Measurements from ENCODE around the gene KSR1.

Gene KSR1

DNA sequence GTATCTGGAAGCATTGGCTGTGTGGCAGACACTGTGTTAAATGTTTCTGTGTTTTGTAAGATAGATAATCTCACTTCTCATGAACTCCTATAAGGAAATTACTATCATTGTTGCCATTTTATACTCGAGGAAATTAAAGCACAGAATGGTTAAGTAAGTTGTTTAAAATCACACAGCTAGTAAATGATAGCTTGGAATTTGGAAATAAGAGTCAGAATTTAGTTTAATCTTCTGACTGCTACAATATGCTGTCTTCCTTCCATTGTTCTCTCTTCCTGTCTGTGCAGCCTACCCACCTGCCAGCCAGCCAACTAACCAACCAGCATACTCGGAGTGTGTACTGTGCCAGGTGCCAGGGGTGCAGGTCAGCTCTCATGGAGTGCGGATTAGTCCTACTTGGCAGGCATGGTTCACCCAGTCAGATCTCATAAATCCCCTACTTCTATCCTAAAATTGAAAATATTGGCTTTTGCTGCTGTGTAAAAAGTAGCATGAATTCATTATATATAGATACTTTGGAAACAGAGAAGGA is 94.8 kb downstream of the KSR1 start:
- DNase-seq (ENCODE audit: low read depth, low spot score): no peak

DNA sequence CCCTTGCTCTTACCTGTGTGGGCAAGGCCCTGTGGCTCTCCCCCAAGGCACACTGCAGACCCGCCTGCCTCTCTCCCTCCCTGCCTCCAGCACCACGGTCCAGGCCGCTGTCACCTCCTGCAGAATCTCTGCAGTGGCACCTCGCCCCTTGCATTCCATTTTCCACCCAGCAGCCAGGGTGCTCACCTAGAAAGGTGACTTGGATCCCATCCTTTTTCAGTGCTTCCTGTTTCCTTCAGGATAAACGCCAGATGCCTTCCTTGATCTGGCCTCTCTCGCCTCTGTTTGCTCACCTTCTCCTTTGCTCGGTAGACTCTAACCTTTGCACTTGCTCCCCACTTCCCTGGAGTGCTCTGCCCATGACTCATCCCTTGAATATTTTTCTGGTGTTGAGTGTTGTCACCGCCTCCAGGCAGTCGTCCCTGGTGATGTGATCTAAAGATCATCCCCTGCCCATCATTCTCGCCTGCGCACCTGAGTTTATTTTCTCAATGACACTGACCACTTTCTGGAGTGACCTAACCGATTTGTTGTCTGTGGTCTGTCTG is 95.5 kb downstream of the KSR1 start:
- peak; percentile 72 for DNase-seq (ENCODE audit: low read depth, low spot score)

DNA sequence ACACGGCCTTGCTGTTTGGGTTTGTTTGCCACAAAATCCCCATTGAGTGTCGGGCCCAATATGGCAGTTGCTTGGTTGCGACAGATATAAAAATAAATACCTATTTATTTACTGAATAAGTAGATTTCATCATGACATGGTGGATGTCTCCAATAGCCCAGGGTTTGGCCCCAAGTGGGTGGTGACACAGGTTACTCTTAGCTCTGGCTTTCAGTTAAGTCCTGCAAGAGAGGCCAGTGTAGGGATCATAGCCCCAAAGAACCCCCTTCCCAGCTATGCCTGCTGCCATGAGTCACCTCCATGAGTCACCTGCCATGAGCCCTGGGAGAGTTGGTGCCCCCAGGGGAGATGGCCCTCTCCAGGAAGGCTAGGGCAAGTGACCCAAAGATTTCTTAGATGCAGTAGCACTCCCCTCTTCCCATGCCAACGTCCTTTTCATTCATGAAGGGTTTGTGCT is 96.1 kb downstream of the KSR1 start:
- peak; percentile 49 for DNase-seq (ENCODE audit: low read depth, low spot score)

DNA sequence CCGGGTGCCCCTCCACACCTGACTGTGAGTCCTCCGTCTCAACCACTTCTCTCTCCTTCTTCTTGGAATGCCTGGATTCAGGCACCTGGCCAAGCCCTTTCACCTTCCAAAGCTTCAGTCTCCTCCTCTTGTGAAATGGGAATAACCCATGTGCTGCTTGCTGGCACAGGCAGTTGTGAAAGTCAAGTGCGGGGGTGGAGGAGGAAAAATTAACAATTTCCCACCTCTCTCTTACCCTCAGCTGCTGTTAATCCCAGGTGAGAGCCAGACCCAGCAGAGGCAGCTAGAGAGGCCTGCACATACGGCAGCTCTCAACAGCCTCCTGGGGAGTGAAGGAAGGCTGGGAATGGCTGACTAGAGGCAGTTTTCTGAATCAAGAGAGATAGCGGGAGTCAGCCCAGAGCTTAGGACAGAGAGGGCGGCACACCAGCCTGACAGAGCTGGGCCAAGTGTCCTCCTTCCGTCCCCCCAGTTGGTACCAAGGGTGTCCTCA is 96.8 kb downstream of the KSR1 start:
- no peak for DNase-seq (ENCODE audit: low read depth, low spot score)

DNA sequence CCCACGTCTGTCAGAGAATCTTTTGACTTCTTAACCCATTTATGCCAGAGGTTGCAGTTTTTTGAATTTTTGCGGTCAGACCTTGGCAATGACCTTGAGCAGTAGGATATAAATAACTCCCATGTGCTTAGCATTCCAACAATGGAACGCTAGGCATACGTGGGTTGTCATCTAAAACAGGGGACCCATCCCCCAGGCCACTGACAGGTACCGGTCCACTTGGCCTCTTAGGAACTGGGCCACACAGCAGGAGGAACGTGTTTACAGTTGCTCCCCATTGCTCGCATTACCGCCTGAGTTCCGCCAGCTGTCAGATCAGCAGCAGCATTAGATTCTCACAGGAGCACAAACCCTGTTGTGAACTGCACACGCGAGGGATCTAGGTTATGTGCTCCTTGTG is 97.9 kb downstream of the KSR1 start:
- DNase-seq (ENCODE audit: low read depth, low spot score): no peak

DNA sequence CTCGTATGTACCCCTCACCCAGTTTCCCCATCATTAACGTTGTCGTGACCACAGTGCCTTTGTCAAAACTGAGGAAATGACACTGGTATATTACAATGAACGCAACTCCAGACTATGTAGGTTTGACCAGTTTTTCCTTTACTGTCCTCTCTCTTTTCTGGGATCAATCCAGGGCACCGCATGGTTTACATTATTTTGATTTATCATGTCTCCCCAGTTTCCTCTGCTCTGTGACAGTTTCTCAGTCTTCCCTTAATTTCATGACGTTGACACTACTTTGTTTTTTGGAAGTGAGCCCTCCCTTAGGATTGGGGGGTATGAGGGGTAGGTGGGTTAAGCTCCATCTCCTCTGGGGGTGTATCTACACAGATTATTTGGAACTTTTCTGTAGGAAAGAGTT is 98.7 kb downstream of the KSR1 start:
- no peak for DNase-seq (ENCODE audit: low read depth, low spot score)

DNA sequence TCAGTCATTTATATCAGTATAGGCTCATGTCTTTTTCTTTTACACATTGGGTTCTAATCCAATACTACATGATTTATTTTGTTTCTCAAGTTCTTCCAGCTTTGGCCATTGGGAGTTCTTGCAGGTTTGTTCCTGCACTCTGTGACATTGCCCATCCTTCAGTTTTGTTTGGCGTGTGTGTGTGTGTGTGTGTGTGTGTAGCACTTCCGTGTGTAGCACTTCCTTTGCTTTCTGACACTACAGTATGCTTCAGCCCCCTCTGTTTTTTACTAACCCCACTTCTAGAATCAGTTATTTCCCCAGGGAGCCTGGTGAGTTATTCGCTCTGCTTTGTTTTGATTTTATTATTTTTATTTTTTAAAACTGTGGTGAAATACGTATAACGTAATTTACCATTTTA is 99.1 kb downstream of the KSR1 start:
- DNase-seq (ENCODE audit: low read depth, low spot score): no peak

DNA sequence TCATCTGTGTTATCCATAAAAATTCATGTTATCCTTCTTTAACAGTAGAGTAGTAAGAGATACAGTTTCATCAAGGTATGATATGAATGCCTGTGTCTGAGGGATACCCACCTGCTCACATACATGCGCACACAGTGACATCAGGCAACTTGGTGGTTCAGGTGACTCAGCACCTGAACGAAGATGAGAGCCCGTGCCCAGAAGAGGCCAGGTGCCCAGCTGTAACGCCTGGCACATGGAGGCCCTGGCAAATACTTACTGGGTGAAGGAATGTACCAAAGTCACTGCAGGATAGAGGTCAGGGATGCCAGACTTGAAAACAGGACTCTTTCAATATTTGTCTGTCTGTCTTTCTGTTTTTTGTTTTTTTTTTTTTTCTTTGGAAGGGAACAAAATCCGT is 102.1 kb downstream of the KSR1 start:
- no peak for DNase-seq (ENCODE audit: low read depth, low spot score)

DNA sequence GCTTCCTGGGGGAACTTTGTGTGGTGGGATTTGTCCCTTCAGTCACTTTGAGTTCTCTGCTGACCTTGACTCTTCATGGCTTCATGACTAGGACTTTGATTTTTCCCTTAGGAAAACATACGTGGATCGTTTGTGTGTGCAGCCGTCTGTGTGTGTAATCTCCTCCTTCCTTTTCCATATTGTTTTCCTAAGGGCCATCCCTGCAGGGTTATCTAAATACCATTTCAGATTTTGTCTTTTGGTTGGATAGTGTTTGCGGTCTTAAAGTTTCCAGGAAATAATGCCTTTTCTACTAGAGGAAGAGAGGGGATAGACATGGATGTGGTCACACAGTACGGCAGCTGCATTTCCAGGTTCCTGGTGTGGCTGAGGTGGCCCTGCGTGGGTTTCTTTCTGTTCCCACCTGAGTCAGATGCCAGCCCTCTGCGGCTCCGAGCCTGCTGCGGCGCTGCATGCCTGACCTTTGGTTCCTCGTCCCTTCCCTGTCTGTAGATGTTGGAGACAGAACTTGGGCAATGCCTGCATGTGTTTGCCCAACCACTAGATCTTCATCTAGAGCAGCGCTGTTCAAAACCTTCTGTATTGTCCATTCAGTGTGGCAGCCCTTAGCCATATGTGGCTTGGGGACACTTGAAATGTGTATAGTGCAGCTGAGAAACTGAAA is 102.7 kb downstream of the KSR1 start:
- no peak for DNase-seq (ENCODE audit: low read depth, low spot score)

DNA sequence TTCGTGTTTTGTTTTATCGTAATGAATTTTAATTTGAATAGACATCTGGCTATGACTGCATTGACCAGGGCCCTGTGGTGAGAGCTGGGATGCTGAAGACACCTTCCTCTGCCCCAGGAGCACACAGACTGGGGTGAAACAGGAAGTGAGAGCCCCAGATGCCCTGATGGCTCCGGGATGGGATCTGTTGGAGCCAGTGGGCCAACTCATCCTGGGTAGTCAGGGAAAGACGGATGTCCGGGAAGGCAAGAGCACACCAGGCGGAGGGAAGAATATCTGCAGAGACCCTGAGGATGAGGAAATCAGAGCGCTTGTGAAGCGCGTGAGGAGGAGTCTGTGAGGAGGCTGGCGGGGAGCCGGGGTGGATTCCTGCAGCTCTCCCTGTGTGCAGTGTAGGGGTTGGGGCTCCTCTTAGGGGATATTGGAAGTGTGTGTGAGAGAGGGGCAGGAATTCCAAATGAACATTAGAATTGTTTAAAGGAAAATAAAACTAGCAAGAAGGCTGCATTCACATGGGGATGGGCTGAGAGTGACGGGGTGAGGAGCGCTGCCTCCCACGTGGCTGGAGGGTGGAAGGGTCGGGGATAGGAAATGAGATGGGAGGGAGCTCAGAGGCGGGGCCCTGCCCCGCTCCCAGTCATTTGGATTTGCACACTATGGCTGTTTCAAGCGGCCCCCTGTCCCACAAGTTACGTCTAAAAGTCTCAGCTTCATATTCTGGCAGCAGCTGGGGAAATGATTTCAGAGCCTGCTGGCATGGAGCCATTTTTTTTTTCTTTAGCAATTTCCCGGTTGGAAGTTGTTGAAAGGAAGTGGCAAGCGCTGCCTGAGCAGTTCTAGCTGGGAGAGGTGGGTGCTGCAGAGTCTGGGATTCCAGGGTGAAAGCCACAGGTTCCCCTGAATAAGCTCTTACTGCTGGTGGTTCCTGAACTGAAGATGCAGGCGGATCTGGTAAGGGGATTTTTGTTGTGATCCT is 103.5 kb downstream of the KSR1 start:
- DNase-seq (ENCODE audit: low read depth, low spot score): no peak

DNA sequence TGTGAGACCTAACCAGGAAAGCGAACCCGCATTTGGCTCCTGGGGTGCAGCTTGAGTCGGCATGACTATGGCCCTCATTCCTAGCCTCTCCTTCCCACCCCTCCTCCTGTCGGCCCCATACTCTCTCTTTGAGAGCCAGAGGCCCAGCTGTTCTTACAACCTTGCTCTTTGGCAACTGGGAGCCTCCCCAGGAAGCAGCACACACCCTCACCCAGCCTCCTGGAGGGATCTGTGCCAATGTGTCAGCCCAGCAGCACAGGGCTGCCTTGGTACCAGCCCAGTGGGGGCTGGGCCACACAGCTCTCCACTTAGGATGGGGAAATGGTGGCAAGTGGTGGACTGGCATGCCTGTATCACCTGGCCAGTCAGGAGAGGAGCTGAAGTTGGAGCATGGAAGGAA is 104.4 kb downstream of the KSR1 start:
- no peak for DNase-seq (ENCODE audit: low read depth, low spot score)

DNA sequence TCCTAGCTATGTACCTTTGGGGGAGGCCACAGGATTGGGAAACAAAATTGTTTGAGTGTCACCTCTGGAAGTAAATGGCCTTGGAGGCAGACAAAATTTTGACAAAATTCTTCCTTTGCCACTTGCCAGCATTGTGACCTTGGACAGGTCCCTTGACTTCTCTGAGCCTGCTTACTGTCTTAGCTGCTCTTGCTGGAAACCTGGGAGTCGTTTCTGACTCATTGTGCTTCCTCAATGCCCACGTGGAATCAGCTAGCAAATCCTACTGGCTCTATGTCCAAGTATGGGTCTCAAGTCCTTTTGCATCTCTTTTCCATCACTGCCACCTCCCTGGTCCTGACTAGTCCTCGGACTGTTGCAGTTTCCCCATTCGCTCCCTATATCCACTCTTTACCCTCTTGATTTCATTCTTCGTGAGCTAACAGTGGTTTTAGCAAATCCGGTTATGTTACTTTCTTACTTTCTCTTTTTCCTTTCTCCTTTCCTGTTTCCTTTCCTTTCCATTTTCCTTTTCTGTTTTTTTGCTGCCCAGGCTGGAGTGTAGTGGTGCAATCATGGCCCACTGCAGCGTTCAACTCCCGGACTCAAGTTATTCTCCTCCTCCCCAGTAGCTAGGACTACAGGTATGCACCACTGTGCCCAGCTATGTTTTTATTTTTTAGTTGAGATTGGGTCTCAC is 106.7 kb downstream of the KSR1 start:
- DNase-seq (ENCODE audit: low read depth, low spot score): no peak

DNA sequence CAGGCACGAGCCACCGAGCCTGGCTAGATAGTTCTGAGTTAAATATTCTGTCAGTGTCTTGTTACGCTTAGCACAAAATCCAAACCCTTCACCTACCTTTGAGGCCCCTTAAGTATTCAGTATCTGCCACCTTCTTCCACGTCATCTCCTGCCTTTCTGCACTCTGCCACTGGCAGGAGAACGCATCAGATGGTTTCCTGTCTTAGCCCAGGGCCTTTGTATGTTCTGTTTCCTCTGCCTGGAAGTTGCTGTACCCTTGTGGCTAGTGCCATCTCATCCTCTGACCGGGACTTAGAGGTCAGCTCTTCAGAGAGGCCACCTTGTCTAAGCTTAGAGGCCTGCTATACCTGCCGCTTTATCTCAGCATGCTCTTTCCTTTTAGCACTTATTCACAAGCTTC is 107.3 kb downstream of the KSR1 start:
- no peak for DNase-seq (ENCODE audit: low read depth, low spot score)

DNA sequence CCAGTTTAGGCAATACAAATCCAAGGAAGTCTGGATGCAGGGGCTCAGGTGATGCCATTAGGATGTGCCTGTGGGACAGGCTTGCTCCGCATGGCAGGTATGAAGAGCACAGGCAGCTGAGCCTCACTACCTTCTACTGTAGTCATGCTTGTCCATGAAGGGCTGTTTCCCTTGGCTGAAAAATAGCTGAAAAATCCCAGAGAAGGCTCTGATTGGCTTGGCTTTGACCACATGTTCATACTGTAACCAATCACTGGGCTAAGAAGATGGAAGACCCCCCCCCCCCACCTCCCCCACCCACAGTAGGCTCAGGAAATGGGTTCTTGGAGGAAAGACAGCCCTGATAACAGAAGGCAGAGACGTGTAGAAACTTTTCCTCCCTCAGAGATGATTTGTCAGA is 108.2 kb downstream of the KSR1 start:
- DNase-seq (ENCODE audit: low read depth, low spot score): no peak

DNA sequence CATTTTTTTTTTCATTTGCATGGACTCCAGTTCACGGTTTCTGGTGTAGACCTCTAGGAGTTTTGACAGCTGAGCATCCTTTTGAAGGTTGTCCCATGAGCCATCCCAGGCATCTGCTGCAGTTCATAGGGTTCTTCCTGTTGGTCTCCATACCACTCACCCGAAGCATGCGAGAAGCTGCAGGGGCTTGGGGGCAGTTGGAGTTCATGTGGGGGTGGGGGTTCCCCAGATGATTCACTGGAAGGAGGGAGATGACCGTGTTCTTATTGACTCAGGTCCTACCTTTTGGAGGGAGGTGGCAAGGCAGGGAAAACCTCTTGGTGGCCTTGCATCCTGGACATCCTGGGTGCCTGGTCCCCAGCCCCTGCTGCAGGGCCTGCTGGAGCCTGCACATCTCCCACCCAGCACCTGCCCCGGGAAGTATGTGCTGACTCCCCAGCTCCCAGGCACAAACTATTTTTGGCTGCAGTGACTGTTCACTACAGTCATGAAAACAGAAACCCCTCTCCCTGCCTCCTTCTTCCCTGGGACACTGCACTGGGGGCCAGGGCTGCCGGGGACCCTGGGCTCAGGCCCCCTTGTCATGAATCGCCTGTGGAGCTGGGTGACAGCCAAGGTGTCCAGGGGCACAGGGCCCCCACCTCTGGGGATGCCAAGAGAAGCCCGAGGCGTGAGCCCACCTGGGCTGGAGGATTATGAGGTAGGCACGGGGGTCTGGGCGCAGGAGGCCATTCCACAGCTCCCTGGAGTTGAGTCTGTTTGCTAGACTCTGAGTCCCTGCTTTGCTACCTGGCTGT is 109.8 kb downstream of the KSR1 start:
- DNase-seq (ENCODE audit: low read depth, low spot score): no peak

DNA sequence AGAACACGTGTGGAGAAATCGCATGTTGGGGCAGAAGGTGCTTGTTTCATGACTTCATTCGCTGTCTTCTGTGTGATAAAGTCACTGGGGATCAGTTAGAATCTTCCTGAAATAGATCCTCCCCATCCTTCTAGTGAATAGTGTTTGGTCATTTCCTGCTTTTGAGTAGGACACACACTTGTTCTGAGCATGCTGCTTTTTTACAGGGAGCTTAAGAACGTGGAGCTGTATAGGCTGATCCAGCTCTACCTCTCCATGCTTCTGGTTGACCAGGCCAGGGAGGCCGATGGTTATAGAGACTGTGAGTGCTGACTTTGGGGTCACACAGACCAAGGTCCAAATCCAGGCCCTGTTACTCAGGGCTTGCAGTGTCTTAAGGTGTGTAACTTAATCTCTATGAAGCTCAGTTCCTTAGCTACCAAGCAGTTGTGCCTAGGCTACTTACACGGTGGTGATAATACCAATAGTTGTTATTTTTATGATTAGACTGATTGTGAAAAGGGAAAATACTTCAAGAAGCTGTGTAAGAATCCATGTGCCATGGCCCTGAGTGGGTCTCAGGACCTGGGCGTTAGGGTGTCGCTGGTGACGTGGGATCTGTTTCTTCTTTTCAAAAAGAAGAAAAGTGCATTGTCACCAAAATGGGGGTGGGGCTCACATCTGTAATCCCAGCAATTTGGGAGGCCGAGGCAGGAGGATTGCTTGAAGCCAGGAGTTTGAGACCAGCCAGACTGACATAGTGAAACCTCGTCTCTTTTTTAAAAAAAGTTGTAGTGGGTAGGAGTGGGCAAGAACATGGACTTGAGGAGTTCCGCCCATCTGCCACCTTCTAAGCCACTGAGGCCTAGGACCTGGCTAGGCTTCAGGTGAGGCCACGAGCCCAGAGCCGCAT is 110.7 kb downstream of the KSR1 start:
- no peak for DNase-seq (ENCODE audit: low read depth, low spot score)

DNA sequence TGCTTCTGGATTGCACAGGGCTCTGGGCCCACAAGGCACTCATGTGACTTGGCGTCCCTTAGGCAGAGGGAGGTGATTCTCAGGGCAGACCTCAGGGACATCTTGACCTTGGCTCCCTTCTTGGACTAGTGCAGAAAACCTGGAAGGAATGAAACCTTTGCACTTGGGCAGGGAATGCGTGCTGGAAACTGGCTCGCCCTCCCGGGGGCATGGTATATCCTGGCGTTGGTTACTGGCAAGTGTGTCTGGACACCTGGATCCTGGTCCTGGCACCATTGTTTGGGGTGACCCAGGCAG is 111.3 kb downstream of the KSR1 start:
- no peak for DNase-seq (ENCODE audit: low read depth, low spot score)

DNA sequence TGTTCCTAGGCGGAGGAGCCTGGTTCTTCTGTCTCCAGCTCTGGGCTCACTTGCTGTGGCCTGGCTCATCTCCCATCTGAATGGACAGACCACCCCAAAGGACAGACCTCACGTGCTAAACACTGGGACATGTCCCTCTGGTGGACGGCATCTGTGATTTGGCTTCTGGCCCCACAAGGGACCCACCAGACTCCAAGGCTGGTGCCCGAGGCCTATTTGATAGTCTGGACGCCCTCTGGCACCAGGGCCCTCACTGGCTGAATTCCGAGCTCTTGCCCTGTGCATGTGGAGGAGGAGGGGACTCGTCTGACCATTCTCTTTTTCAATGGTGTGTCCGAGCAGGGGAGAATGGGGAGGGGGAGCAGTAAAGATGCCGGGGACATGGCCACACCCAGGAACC is 112.0 kb downstream of the KSR1 start:
- peak; percentile 36 for DNase-seq (ENCODE audit: low read depth, low spot score)

DNA sequence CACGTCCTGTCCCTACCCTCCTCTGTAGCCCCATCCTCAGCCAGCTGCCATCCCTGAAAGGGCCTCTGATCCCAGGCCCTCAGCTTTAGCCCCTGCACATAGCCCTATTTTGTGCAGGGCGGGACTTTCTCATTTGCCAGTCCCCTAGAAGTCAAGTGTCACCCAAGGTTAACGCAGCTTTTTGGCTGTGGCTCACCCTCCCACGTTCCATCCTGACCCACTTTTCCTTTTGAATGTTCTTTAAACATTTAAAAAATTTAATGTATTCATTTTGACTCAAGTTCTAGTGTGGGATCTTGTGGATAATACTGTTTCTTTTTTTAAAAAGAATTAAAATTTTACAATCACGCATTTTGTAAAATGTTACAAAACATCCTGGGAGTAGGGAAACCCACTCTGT is 112.6 kb downstream of the KSR1 start:
- DNase-seq (ENCODE audit: low read depth, low spot score): no peak

DNA sequence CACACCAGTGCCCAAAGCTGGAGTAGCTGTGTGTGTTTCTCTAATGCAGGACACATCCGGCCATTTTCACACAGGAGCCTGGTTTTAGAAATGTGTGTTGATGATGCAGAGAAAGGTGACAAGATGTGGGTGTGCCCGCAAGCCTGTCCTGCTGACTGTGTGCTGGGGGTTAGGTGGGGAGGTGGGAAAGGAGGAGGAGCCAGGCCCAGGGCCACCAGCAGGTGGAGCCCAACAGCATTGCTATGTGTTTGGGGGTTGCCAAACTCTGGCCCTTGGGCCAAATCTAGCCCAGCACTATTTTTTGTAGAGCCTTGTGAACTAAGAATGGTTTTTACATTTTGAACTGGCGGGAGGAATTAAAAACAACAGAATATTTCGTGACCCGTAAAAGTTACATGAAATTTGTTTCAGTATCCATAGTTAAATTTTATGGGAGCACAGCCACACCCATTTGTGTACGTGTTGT is 113.0 kb downstream of the KSR1 start:
- DNase-seq (ENCODE audit: low read depth, low spot score): peak; percentile 92

Measured in ELF-1 (cell line).